Mucosa of descending colon (tissue), 3 donors: Measurements from ENCODE around the gene ITFG1. TPM values are rescaled to one million over a fixed set of nuclear protein-coding genes. Genes with fewer than 3 reads are reported as not detected.
"Not testable (repeated sequence)": the region's sequence is repeated elsewhere in the genome, so short reads cannot be mapped to it uniquely, and the experiment has no call there.

ENCODE experiments used
- ATAC-seq: fragments of 200-7000 bp; cut with Tn5 transposase; one replicate; pipeline ENCODE4 v1.9.1; 2020; ENCODE audit warnings: mild to moderate bottlenecking, moderate library complexity
- DNase-seq, 3 donors: peaks; one replicate each; pipeline ENCODE4 v3.0.0-alpha.2; 2020
- H3K36me3 ChIP-seq: fragments of 200-600 bp; one replicate; pipeline ENCODE4 v1.8.0; 2021; ENCODE audit warnings: low read depth, mild to moderate bottlenecking
- H3K4me1 ChIP-seq: fragments of 200-600 bp; one replicate; pipeline ENCODE4 v1.8.0; 2021; ENCODE audit warnings: low read depth, mild to moderate bottlenecking
- H3K4me3 ChIP-seq: fragments of 200-600 bp; one replicate; pipeline ENCODE4 v1.8.0; 2021; ENCODE audit warnings: mild to moderate bottlenecking
- H3K9me3 ChIP-seq: fragments of 200-600 bp; one replicate; pipeline ENCODE4 v1.8.0; 2021; ENCODE audit warnings: mild to moderate bottlenecking
- intact Hi-C, 2 donors: fragments of 100-400 bp; cut with DNase I in 1 of 2; cut with micrococcal nuclease in 1 of 2; formaldehyde crosslinking; loops; one replicate each; pipeline versions ENCODE4 v1.11.0 to v1.11.1; 2022; cut with DNase I, micrococcal nuclease
- total RNA-seq, 3 donors: library from RNA; stranded (reverse); fragmentation: NEBNext Ultra II Directional in 2 of 3; extraction: Animal tissue kit (Norgen Biotek cat#: 25700) in 2 of 3; gene quantifications; one replicate each; pipeline versions ENCODE4 v1.2.1 to v1.2.4, GENCODE V29; 2021 to 2023
- TF ChIP-seq, protein P1 (sequence below): fragments of 200-600 bp; IDR thresholded peaks from one replicate; pipeline ENCODE4 v1.8.0; 2022; ENCODE audit warnings: antibody characterized with exemption, mild to moderate bottlenecking
- donor health status: DM: no; HTN: no; CAD: no; lungs with moderate emphysema.
- donor health status: DM: no; HTN: no; CAD: no.
- donor health status: DM: no; HTN: yes; CAD: no.

Gene ITFG1
- total RNA-seq, 3 donors from 2014 or later: 53.7 to 82.7 (median 73.9) TPM

DNA sequence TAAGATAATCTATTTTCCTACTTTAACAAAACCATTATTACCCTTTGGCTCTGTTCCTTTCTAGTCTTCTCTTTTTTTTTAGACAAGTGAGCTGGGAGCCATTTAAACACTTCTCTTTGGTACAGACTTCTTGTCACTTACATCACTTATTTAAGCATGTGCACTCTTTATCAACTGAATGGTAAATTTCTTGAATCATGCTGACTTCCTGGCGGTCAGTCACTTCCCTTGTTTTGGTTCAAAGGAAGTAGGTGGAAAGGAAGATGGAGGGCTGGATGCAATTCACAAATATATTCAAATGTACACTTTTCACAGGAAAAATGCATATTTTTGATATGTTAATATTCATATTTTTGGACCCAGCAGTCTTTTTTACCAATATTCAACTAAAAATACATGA is 97.1 kb downstream of the ITFG1 start:
- DNase-seq: no peak
- ATAC-seq: no peak
- TF ChIP-seq, protein P1, sequence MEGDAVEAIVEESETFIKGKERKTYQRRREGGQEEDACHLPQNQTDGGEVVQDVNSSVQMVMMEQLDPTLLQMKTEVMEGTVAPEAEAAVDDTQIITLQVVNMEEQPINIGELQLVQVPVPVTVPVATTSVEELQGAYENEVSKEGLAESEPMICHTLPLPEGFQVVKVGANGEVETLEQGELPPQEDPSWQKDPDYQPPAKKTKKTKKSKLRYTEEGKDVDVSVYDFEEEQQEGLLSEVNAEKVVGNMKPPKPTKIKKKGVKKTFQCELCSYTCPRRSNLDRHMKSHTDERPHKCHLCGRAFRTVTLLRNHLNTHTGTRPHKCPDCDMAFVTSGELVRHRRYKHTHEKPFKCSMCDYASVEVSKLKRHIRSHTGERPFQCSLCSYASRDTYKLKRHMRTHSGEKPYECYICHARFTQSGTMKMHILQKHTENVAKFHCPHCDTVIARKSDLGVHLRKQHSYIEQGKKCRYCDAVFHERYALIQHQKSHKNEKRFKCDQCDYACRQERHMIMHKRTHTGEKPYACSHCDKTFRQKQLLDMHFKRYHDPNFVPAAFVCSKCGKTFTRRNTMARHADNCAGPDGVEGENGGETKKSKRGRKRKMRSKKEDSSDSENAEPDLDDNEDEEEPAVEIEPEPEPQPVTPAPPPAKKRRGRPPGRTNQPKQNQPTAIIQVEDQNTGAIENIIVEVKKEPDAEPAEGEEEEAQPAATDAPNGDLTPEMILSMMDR: no peak
- Histone ChIP-seq H3K4me1 (no peaks in the 10 kb centered on the region), H3K4me3 (no peak overlapping the region), H3K36me3 (no peaks in the 10 kb centered on the region), H3K9me3 (no peaks in the 10 kb centered on the region)
- intact Hi-C loops: no loop called here

DNA sequence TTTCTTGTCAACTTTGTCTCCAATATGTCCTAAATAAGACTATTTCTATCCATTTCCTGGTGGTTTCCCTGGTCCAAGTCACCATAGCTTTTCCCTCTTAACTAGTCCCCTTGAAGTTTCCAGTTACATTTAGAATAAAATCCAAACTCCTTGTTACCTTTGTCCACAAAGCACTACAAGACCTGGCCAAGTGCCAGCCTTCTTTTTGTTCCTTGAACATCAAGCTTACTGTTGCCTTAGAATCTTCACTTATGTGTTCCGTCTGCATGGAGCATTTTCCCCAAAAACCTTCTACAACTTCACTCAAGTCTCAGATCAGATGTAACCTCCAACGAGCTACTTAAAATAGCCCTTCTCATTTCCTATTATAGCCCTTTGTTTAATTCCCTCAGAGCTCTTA is 101.4 kb downstream of the ITFG1 start:
- no peaks in the 10 kb centered on the region for H3K36me3 ChIP-seq
- DNase-seq: no peak
- H3K9me3 ChIP-seq: no peaks in the 10 kb centered on the region
- intact Hi-C loops: no loop called here
- ATAC-seq: no peak
- no peak overlapping the region for H3K4me3 ChIP-seq
- TF ChIP-seq, protein P1: no peak
- H3K4me1 ChIP-seq: no peaks in the 10 kb centered on the region

DNA sequence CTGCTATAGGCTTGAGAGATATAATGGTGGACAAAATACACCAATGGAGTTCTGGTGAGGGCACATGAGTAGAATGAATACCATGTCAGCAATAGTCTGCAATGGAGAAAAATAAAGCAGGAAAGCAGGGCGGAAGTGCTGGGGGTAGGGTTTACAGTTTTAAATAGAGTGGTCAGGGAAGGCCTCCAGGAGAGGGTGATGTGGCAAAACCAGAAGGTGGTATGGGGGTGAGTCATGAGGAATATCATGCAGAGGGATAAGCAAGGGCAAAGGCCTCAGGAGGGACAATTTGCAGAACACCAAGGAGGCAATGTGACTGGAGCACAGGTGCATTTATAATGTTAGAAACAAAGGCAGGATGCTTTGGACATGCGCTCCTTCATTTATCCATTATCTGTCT is 102.0 kb downstream of the ITFG1 start:
- TF ChIP-seq, protein P1: no peak
- ATAC-seq (no peak), DNase-seq (no peak)
- Histone ChIP-seq H3K36me3 (no peaks in the 10 kb centered on the region), H3K4me1 (no peaks in the 10 kb centered on the region), H3K4me3 (no peak overlapping the region), H3K9me3 (peaks cover 3% of the 10 kb centered on the region)
- intact Hi-C loops: no loop called here

DNA sequence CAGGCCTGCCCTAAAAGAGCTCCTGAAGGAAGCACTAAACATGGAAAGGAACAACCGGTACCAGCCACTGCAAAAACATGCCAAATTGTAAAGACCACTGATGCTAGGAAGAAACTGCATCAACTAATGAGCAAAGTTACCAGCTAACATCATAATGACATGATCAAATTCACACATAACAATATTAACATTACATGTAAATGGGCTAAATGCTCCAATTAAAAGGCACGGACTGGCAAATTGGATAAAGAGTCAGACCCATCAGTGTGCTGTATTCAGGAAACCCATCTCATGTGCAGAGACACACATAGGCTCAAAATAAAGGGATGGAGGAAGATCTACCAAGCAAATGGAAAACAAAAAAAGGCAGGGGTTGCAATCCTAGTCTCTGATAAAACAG is 111.8 kb downstream of the ITFG1 start:
- H3K4me3 ChIP-seq, ATAC-seq, intact Hi-C loops, H3K36me3 ChIP-seq, DNase-seq, H3K4me1 ChIP-seq: not testable (repeated sequence)
- H3K9me3 ChIP-seq: peaks cover 20% of the 10 kb centered on the region

DNA sequence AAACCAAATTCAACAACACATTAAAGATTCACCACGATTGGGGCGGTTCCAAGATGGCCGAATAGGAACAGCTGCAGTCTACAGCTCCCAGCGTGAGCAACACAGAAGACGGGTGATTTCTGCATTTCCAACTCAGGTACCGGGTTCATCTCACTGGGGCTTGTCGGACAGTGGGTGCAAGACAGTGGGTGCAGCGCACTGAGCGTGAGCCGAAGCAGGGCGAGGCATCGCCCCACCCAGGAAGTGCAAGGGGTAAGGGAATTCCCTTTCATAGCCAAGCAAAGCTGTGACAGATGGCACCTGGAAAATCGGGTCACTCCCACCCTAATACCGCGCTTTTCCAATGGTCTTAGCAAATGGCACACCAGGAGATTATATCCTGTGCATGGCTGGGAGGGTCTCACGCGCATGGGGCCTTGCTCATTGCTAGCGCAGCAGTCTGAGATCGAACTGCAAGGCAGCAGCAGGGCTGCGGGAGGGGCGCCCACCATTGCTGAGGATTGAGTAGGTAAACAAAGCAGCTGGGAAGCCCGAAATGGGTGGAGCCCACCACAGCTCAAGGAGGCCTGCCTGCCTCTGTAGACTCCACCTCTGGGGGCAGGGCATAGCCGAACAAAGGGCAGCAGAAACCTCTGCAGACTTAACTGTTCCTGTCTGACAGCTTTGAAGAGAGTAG is 113.7 kb downstream of the ITFG1 start:
- DNase-seq, H3K4me1 ChIP-seq, H3K36me3 ChIP-seq, ATAC-seq, H3K4me3 ChIP-seq, intact Hi-C loops: not testable (repeated sequence)
- H3K9me3 ChIP-seq: peaks cover 11% of the 10 kb centered on the region

DNA sequence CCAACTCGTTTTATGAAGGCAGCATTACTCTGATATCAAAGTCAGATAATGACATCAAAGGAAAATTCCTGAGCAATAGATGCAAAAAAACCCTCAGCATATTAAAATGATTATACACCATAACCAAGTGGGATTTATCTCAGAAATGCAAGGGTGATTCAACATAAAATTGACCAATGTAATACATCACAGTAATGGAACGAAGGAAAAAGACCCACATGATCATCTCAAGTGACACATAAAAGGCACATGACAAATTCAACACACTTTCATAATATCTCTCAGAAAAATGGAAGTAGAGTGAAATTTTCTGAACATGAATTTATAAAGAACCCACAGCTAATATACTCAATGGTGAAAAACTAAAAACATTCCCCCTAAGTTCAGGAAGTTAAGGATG is 118.8 kb downstream of the ITFG1 start:
- Histone ChIP-seq H3K36me3 (no peaks in the 10 kb centered on the region), H3K4me3 (no peak overlapping the region), H3K4me1 (no peaks in the 10 kb centered on the region), H3K9me3 (peaks cover 20% of the 10 kb centered on the region)
- TF ChIP-seq, protein P1: no peak
- intact Hi-C loops: no loop called here
- DNase-seq (no peak), ATAC-seq (no peak)

DNA sequence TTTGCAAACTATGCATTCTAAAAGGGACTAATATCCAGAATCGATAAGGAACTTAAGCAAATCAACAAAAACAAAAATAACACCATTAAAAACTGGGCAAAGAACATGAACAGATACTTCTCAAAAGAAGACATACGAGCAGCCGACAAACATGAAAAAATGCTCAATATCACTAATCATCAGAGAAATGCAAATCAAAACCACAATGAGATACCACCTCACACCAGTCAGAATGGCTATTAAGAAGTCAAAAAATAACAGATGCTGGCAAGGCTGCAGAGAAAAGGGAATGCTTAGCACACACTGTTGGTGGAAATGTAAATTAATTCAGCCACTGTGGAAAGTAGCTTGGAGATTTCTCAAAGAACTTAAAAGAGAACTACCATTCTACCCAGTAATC is 130.3 kb downstream of the ITFG1 start:
- DNase-seq, H3K36me3 ChIP-seq, H3K4me3 ChIP-seq, intact Hi-C loops, ATAC-seq, H3K9me3 ChIP-seq, H3K4me1 ChIP-seq: not testable (repeated sequence)

DNA sequence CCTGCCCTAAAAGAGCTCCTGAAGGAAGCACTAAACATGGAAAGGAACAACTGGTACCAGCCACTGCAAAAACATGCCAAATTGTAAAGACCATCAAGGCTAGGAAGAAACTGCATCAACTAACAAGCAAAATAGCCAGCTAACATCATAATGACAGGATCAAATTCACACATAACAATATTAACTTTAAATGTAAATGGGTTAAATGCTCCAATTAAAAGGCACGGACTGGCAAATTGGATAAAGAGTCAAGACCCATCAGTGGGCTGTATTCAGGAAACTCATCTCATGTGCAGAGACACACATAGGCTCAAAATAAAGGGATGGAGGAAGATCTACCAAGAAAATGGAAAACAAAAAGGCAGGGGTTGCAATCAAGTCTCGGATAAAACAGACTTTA is 136.6 kb downstream of the ITFG1 start:
- DNase-seq, H3K9me3 ChIP-seq, intact Hi-C loops, H3K4me3 ChIP-seq, H3K36me3 ChIP-seq, H3K4me1 ChIP-seq, ATAC-seq: not testable (repeated sequence)
